Activated CD4-positive, alpha-beta T cell treated with anti-CD3 and anti-CD28 coated beads, Interleukin-2, amount 50 U/mL, for 16 hours (primary cell): ENCODE results near the gene LRRC28.
"Not testable (repeated sequence)": the region's sequence is repeated elsewhere in the genome, so short reads cannot be mapped to it uniquely, and the experiment has no call there.

ENCODE experiments used
- DNase-seq: peaks from one replicate; pipeline ENCODE4 v3.0.0-alpha.2; 2020

Gene LRRC28

GRCh38 chr15:99250857-99251841 lies at the start of gene LRRC28:
TSS of gene LRRC28 (plus strand) at chr15:99251481. CDS start at chr15:99255958, 4,477 bp downstream.
- peak; percentile 98 for DNase-seq

- DNase-seq, result no peak
Measured at GRCh38 chr15:99202176-99202552, 49.1 kb upstream of the LRRC28 start.

- no peak for DNase-seq
Measured at GRCh38 chr15:99207672-99208071, 43.6 kb upstream of the LRRC28 start.

GRCh38 chr15:99209326-99209725 lies 42.0 kb upstream of the LRRC28 start:
- DNase-seq, result no peak

GRCh38 chr15:99210334-99210733 lies 40.9 kb upstream of the LRRC28 start:
- no peak for DNase-seq

- no peak for DNase-seq
Measured at GRCh38 chr15:99211926-99212325, 39.4 kb upstream of the LRRC28 start.

- DNase-seq, result no peak
Measured at GRCh38 chr15:99212406-99212805, 38.9 kb upstream of the LRRC28 start.

- DNase-seq, result peak; percentile 65
Measured at GRCh38 chr15:99213187-99213811, 38.0 kb upstream of the LRRC28 start.

- no peak for DNase-seq
Measured at GRCh38 chr15:99224372-99225214, 26.7 kb upstream of the LRRC28 start.

GRCh38 chr15:99226802-99227201 lies 24.5 kb upstream of the LRRC28 start:
- DNase-seq, result no peak

GRCh38 chr15:99228120-99228770 lies 23.0 kb upstream of the LRRC28 start:
- DNase-seq, result no peak

GRCh38 chr15:99230867-99231266 lies 20.4 kb upstream of the LRRC28 start:
- no peak for DNase-seq

GRCh38 chr15:99232740-99233139 lies 18.5 kb upstream of the LRRC28 start:
- DNase-seq, result no peak

- DNase-seq, result not testable (repeated sequence)
Measured at GRCh38 chr15:99234160-99234559, 17.1 kb upstream of the LRRC28 start.

GRCh38 chr15:99238849-99239248 lies 12.4 kb upstream of the LRRC28 start:
- no peak for DNase-seq

GRCh38 chr15:99239545-99240198 lies 11.6 kb upstream of the LRRC28 start:
- peak; percentile 61 for DNase-seq

- DNase-seq, result no peak
Measured at GRCh38 chr15:99241752-99242151, 9.5 kb upstream of the LRRC28 start.

GRCh38 chr15:99244306-99244705 lies 7.0 kb upstream of the LRRC28 start:
- no peak for DNase-seq

GRCh38 chr15:99247062-99247461 lies 4.2 kb upstream of the LRRC28 start:
- DNase-seq, result no peak

GRCh38 chr15:99248000-99248715 lies 3.1 kb upstream of the LRRC28 start:
- no peak for DNase-seq

GRCh38 chr15:99249270-99249841 lies 1.9 kb upstream of the LRRC28 start, which contains the start of gene TTC23:
TSS of gene TTC23 (minus strand) at chr15:99249581. CDS start at chr15:99228712, 20,869 bp downstream.
- DNase-seq, result no peak
